Measurements from ENCODE around the gene SPOCK1. TPM values are rescaled to one million over a fixed set of nuclear protein-coding genes. Genes with fewer than 3 reads are reported as not detected.

Gene SPOCK1
- total and polyA plus RNA-seq, 2 experiments from 2014 or later = 8.2 to 10.5 TPM

GRCh38 chr5:137367951-137368350, 131.2 kb downstream of the SPOCK1 start:
- H3K4me3 Mint-ChIP-seq = no peak overlapping the region
- H3K27ac Mint-ChIP-seq = no peak overlapping the region
- Histone ChIP-seq H3K79me2 (replicated peaks; ENCODE audit: insufficient read depth) (no peaks in the 10 kb centered on the region), H3K36me3 (ENCODE audit: insufficient read depth) (no peaks in the 10 kb centered on the region), H3K9me2 (ENCODE audit: insufficient read depth) (0 out of 2 replicates have a peak, but pooled peaks cover 3% of the 10 kb centered on the region), H3K4me1 (ENCODE audit: insufficient read depth) (no peaks in the 10 kb centered on the region), H3K27me3 (ENCODE audit: insufficient read depth) (no peaks in the 10 kb centered on the region), H4K20me1 (replicated peaks; ENCODE audit: insufficient read depth) (no peaks in the 10 kb centered on the region), H2AFZ (no peak overlapping the region), H3K27ac (ENCODE audit: low read depth) (no peak overlapping the region), H3K4me2 (no peak overlapping the region), H3F3A (replicated peaks; ENCODE audit: low read depth) (no peaks in the 10 kb centered on the region), H3K4me3 (no peak overlapping the region)
- H3K9me3 Mint-ChIP-seq = no peaks in the 10 kb centered on the region
- no peak for ATAC-seq
- H3K36me3 Mint-ChIP-seq (ENCODE audit: low read depth) = no peaks in the 10 kb centered on the region
- peaks cover 3% of the 10 kb centered on the region; the same call in 1 of the 3 replicates for H3K4me1 Mint-ChIP-seq
- no peak for TF ChIP-seq STAT1 (IDR thresholded peaks at IDR 0.05; ENCODE audit: unreplicated experiment)
- no peak for TF ChIP-seq REST (IDR thresholded peaks at IDR 0.05; ENCODE audit: unreplicated experiment)
- H3K27me3 Mint-ChIP-seq (ENCODE audit: insufficient read depth, low read depth, poor library complexity) = peaks cover 2% of the 10 kb centered on the region
- no peak for DNase-seq (ENCODE audit: low spot score)

- H3K4me3 Mint-ChIP-seq = no peak overlapping the region
- H3K36me3 ChIP-seq (ENCODE audit: insufficient read depth) = no peaks in the 10 kb centered on the region
- no peak for TF ChIP-seq ZNF114 (CRISPR knock-in tag; IDR thresholded peaks at IDR 0.05)
- no peak for TF ChIP-seq EZH2phosphoT487 (IDR thresholded peaks at IDR 0.05; ENCODE audit: unreplicated experiment)
- TF ChIP-seq EZH2 (IDR thresholded peaks at IDR 0.05; ENCODE audit: low read depth, unreplicated experiment) = no peak
- no peak for TF ChIP-seq JUNB (IDR thresholded peaks at IDR 0.05; ENCODE audit: unreplicated experiment)
- TF ChIP-seq REST (IDR thresholded peaks at IDR 0.05; ENCODE audit: unreplicated experiment) = no peak
- TF ChIP-seq CTCF (conservative IDR thresholded peaks at IDR 0.05; ENCODE audit: low read depth in 2 of 2) = no peak
- TF ChIP-seq ETS1 (IDR thresholded peaks at IDR 0.05) = no peak
- H3K27me3 Mint-ChIP-seq (ENCODE audit: insufficient read depth, low read depth, poor library complexity) = peaks cover 2% of the 10 kb centered on the region
- no peaks in the 10 kb centered on the region for H4K20me1 ChIP-seq (replicated peaks; ENCODE audit: insufficient read depth)
- H3K27me3 ChIP-seq (ENCODE audit: insufficient read depth) = no peaks in the 10 kb centered on the region
- no peak overlapping the region for H3K4me2 ChIP-seq
- no peaks in the 10 kb centered on the region for H3K36me3 Mint-ChIP-seq (ENCODE audit: low read depth)
- no peak overlapping the region for H3K27ac Mint-ChIP-seq
- H3F3A ChIP-seq (replicated peaks; ENCODE audit: low read depth) = no peaks in the 10 kb centered on the region
- 0 out of 2 replicates have a peak, but pooled peaks cover 3% of the 10 kb centered on the region for H3K9me2 ChIP-seq (ENCODE audit: insufficient read depth)
- no peaks in the 10 kb centered on the region for H3K9me3 Mint-ChIP-seq
- DNase-seq (ENCODE audit: low spot score) = no peak
- H3K27ac ChIP-seq (ENCODE audit: low read depth) = no peak overlapping the region
- H3K4me1 Mint-ChIP-seq = no peaks in the 10 kb centered on the region
- no peak overlapping the region for H3K4me3 ChIP-seq
- H3K79me2 ChIP-seq (replicated peaks; ENCODE audit: insufficient read depth) = no peaks in the 10 kb centered on the region
- H2AFZ ChIP-seq = no peak overlapping the region
- no peaks in the 10 kb centered on the region for H3K4me1 ChIP-seq (ENCODE audit: insufficient read depth)
- no peak for ATAC-seq
These were observed 132.6 kb downstream of the SPOCK1 start for GRCh38 chr5:137366526-137366925.

All from GM23338 (cell line).